RPMI7951 (cell line): ENCODE measurements around the gene NHLRC4. TPM values are rescaled to one million over a fixed set of nuclear protein-coding genes. Genes with fewer than 3 reads are reported as not detected.

ENCODE experiments used
- DNase-seq: peaks from one replicate; pipeline ENCODE4 v3.0.0-alpha.2; 2012; ENCODE audit warnings: low read depth
- total RNA-seq: library from RNA; depleted of rRNA; stranded (reverse); fragments of >200 nt; shearing (Covaris generic); gene quantifications from 2 replicates; pipeline ENCODE4 v1.2.3, GENCODE V29; 2014

Gene NHLRC4
- total RNA-seq, 1 experiment from 2014 or later, result 0.24 TPM

GRCh38 chr16:530111-530817, 36.5 kb upstream of the NHLRC4 start:
- no peak for DNase-seq

GRCh38 chr16:531494-532125, 35.2 kb upstream of the NHLRC4 start:
- DNase-seq, result no peak

GRCh38 chr16:533391-534123, 33.2 kb upstream of the NHLRC4 start:
- DNase-seq, result no peak

GRCh38 chr16:534135-534534, 32.7 kb upstream of the NHLRC4 start:
- DNase-seq, result no peak

GRCh38 chr16:534856-535445, 31.9 kb upstream of the NHLRC4 start:
- no peak for DNase-seq

- DNase-seq, result peak; percentile 87
Observed at GRCh38 chr16:535446-536405, 31.1 kb upstream of the NHLRC4 start.

GRCh38 chr16:536746-537145, 30.1 kb upstream of the NHLRC4 start:
- DNase-seq, result no peak

GRCh38 chr16:537415-538335, 29.1 kb upstream of the NHLRC4 start:
- no peak for DNase-seq

- DNase-seq, result no peak
Observed at GRCh38 chr16:539901-540530, 26.8 kb upstream of the NHLRC4 start.

- no peak for DNase-seq
Observed at GRCh38 chr16:540645-541340, 26.0 kb upstream of the NHLRC4 start.

GRCh38 chr16:543301-544164, 23.3 kb upstream of the NHLRC4 start:
- no peak for DNase-seq

- no peak for DNase-seq
Observed at GRCh38 chr16:544517-544916, 22.3 kb upstream of the NHLRC4 start.

- no peak for DNase-seq
Observed at GRCh38 chr16:546909-547770, 19.7 kb upstream of the NHLRC4 start.

- no peak for DNase-seq
Observed at GRCh38 chr16:548586-548985, 18.2 kb upstream of the NHLRC4 start.

GRCh38 chr16:549544-550263, 17.1 kb upstream of the NHLRC4 start:
- DNase-seq, result no peak

GRCh38 chr16:551210-551609, 15.6 kb upstream of the NHLRC4 start:
- DNase-seq, result no peak

GRCh38 chr16:552171-552570, 14.6 kb upstream of the NHLRC4 start:
- DNase-seq, result no peak
